Thoracic aorta (tissue), 2 donors: ENCODE results near the gene TLR1. TPM values are rescaled to one million over a fixed set of nuclear protein-coding genes. Genes with fewer than 3 reads are reported as not detected.

ENCODE experiments used
- ATAC-seq: fragments of 150-250 bp; one replicate; pipeline ENCODE4 v1.8.0; 2017; ENCODE audit warnings: low read depth; ENCODE audit not compliant: insufficient number of reproducible peaks, low FRiP score
- DNase-seq: peaks from one replicate; pipeline ENCODE4 v3.0.0-alpha.2; 2020; ENCODE audit warnings: low spot score
- H3K27ac ChIP-seq, 2 donors: fragments of 200-600 bp; sonication (generic); 1 replicate in 1 of 2; 2 replicates in 1 of 2; pipeline ENCODE4 v1.5.1; 2016; ENCODE audit warnings: mild to moderate bottlenecking in 2 of 2, moderate library complexity in 2 of 2
- H3K27me3 ChIP-seq: fragments of 200-600 bp; sonication (generic); replicated peaks from 2 replicates; pipeline ENCODE4 v1.6.0; 2016; ENCODE audit warnings: mild to moderate bottlenecking; ENCODE audit not compliant: insufficient read depth
- H3K36me3 ChIP-seq: fragments of 200-600 bp; sonication (generic); one replicate; pipeline ENCODE4 v1.5.1; 2016
- H3K4me1 ChIP-seq, 2 donors: fragments of 200-600 bp; sonication (generic); 1 replicate in 1 of 2; 2 replicates in 1 of 2; pipeline versions ENCODE4 v1.5.1 to v1.6.0; 2016; ENCODE audit warnings: low read depth in 2 of 2, mild to moderate bottlenecking in 1 of 2; ENCODE audit not compliant: control insufficient read depth in 1 of 2
- H3K4me3 ChIP-seq: fragments of 200-600 bp; sonication (generic); 2 replicates; pipeline ENCODE4 v1.5.1; 2016; ENCODE audit warnings: mild to moderate bottlenecking
- H3K9me3 ChIP-seq: fragments of 200-600 bp; sonication (generic); 2 replicates; pipeline ENCODE4 v1.5.1; 2016
- total RNA-seq, 2 donors: library from RNA; depleted of rRNA; stranded (reverse); fragments of >200 nt; gene quantifications; one replicate each; pipeline versions ENCODE4 v1.1.0 to v1.2.3, GENCODE V29; 2016
- TF ChIP-seq, protein P1 (sequence below): fragments of 200-600 bp; sonication (generic); IDR thresholded peaks from one replicate; pipeline ENCODE4 v1.5.1; 2019; ENCODE audit warnings: antibody characterized with exemption

TLR1 gene, protein sequence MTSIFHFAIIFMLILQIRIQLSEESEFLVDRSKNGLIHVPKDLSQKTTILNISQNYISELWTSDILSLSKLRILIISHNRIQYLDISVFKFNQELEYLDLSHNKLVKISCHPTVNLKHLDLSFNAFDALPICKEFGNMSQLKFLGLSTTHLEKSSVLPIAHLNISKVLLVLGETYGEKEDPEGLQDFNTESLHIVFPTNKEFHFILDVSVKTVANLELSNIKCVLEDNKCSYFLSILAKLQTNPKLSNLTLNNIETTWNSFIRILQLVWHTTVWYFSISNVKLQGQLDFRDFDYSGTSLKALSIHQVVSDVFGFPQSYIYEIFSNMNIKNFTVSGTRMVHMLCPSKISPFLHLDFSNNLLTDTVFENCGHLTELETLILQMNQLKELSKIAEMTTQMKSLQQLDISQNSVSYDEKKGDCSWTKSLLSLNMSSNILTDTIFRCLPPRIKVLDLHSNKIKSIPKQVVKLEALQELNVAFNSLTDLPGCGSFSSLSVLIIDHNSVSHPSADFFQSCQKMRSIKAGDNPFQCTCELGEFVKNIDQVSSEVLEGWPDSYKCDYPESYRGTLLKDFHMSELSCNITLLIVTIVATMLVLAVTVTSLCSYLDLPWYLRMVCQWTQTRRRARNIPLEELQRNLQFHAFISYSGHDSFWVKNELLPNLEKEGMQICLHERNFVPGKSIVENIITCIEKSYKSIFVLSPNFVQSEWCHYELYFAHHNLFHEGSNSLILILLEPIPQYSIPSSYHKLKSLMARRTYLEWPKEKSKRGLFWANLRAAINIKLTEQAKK
- 10 to 100 TPM; 16.1 to 36.3 TPM for total RNA-seq

DNA sequence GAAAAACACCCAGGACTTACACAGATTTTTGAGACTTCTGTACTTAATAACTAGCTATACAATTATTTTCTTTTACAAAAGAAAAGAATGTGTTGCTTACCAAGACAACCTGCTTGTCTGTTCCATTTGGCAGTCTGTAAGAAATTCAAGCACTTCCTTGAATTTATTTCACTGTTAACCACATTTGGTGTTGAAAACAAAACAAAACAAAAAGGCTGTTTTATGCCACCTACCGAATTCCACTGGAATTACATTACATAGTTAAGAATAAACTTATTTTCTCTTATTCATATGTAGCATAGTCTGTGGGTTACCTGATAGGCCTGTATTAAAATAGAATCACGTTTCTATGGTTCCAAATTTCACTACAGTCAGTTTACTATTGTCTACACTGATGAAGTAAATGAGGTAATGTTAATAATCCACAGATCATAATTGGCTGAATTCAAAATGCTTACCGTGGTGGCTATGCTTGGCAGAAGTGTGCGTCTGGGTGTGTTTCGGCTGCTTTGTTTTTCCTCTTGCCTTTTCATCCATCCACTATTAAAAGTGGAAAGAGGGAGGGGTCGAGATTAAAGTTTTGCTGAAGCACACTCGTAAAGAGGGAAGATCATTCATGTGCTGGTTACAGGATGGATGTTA is at the start of gene TLR1:
TLR1 (minus strand) TSS at position 138 of the 642 bp plus-strand sequence. CDS start 5,960 bp downstream, outside the sequence.
- Histone ChIP-seq H3K27me3 (no peaks in the 10 kb centered on the region), H3K36me3 (peaks cover 5% of the 10 kb centered on the region), H3K9me3 (no peaks in the 10 kb centered on the region), H3K4me3 (peak within 1 kb of the TSS; percentile 66), H3K27ac (peak within 1 kb of the TSS; percentile 54 to 68), H3K4me1 (peaks cover 7 to 13% of the 10 kb centered on the region in 2 donors)
- TF ChIP-seq, protein P1, sequence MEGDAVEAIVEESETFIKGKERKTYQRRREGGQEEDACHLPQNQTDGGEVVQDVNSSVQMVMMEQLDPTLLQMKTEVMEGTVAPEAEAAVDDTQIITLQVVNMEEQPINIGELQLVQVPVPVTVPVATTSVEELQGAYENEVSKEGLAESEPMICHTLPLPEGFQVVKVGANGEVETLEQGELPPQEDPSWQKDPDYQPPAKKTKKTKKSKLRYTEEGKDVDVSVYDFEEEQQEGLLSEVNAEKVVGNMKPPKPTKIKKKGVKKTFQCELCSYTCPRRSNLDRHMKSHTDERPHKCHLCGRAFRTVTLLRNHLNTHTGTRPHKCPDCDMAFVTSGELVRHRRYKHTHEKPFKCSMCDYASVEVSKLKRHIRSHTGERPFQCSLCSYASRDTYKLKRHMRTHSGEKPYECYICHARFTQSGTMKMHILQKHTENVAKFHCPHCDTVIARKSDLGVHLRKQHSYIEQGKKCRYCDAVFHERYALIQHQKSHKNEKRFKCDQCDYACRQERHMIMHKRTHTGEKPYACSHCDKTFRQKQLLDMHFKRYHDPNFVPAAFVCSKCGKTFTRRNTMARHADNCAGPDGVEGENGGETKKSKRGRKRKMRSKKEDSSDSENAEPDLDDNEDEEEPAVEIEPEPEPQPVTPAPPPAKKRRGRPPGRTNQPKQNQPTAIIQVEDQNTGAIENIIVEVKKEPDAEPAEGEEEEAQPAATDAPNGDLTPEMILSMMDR, result peak; percentile 55
- DNase-seq, result no peak
- ATAC-seq, result no peak

DNA sequence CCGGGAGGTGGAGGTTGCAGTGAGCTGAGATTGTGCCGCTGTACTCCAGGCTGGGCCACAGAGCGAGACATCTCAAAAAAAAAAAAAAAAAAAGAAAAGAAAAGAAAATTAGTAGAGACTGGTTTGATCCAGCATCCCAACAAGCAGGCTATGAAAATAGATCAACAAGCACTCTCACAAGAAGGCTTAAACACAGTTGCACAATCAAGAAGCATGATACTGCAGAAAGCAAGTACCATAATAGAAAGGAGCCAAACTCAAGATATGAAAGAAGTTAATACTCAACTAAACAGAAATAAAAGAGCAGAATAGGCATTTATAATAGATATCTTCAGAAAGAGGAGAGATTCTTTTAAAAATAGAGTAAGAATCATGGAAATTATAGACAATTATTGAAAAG is 41.4 kb upstream of the TLR1 start:
- Histone ChIP-seq H3K27ac (no peak overlapping the region), H3K9me3 (no peaks in the 10 kb centered on the region), H3K36me3 (no peaks in the 10 kb centered on the region), H3K4me1 (no peaks in the 10 kb centered on the region), H3K4me3 (no peak overlapping the region), H3K27me3 (no peaks in the 10 kb centered on the region)
- TF ChIP-seq, protein P1, result no peak
- DNase-seq, result no peak
- ATAC-seq, result no peak

DNA sequence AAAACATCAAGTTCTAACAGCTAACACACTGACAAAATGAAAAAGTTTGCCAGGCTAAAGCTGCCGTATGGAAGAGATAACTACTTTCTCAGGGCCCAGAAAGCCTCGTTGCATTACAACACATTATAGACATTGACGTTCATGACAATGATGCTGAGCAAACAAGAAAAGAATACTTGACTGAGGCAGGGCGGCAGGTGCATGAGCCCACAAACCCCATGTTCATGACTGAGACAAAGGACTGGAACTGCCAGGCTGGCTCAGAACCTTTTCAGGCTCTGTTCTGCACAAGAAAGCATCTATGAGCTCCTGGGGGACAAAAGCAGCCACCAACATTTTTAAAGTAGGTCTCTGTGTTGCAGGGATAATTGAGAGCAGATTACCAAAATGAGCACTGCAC is 38.4 kb upstream of the TLR1 start:
- Histone ChIP-seq H3K36me3 (no peaks in the 10 kb centered on the region), H3K4me3 (no peak overlapping the region), H3K9me3 (no peaks in the 10 kb centered on the region), H3K27ac (no peak overlapping the region), H3K27me3 (no peaks in the 10 kb centered on the region), H3K4me1 (no peaks in the 10 kb centered on the region)
- DNase-seq (no peak), ATAC-seq (no peak)
- TF ChIP-seq, protein P1, result no peak

DNA sequence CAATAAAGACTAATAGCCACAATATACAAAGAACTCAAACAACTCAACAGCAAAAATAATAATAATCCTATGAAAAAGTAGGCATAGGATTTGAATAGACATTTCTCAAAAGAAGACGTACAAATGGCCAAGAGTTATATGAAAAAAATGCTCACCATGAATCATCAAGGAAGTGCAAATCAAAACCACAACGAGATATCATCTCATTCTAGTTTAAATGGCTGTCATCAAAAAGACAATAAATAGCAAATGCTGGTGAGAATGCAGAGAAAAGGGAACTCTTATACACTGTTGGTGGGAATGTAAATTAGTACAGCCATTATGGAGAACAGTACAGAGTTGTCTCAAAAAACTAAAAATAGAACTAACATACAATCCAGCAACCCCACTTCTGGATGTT is 33.3 kb upstream of the TLR1 start:
- no peaks in the 10 kb centered on the region for H3K4me1 ChIP-seq
- no peaks in the 10 kb centered on the region for H3K27me3 ChIP-seq
- peaks cover 13% of the 10 kb centered on the region for H3K9me3 ChIP-seq
- TF ChIP-seq, protein P1, result no peak
- H3K36me3 ChIP-seq, result no peaks in the 10 kb centered on the region
- no peak for ATAC-seq
- H3K27ac ChIP-seq, result no peak overlapping the region
- DNase-seq, result no peak
- H3K4me3 ChIP-seq, result no peak overlapping the region

DNA sequence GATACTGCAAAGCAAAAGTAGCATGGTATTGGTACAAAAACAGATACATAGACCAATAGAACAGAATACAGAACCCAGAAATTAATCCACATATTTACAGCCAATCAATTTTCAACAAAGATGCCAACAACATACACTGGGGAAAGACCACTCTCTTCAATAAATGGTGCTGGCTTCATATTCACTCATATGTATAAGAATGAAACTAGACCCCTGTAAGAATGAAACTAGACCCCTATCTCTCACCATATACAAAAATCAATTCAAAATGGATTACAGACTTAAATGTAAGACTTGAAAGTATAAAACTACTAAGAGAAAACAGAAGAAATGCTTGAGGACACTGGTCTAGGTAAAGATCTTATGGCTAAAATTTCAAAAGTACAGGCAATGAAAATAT is 32.7 kb upstream of the TLR1 start:
- TF ChIP-seq, protein P1, result no peak
- no peak for ATAC-seq
- Histone ChIP-seq H3K36me3 (no peaks in the 10 kb centered on the region), H3K4me1 (no peaks in the 10 kb centered on the region), H3K27me3 (no peaks in the 10 kb centered on the region), H3K4me3 (no peak overlapping the region), H3K9me3 (peaks cover 13% of the 10 kb centered on the region), H3K27ac (no peak overlapping the region)
- no peak for DNase-seq
